GM12878 (cell line): Measurements from ENCODE around the gene TBC1D10A.

ENCODE experiments used
- EP300 ChIP-seq, 2 experiments: fragments of 150-350 bp in 1 of 2; IDR thresholded peaks; 2 replicates each; pipeline ENCODE4 v1.6.1; 2011 to 2012; ENCODE audit warnings: low read depth in 2 of 2, low read length in 2 of 2, borderline replicate concordance in 1 of 2, improper control_type of control experiment in 1 of 2, inconsistent platforms in 1 of 2; ENCODE audit not compliant: control insufficient read depth in 1 of 2
- EZH2 ChIP-seq: IDR thresholded peaks from 2 replicates; pipeline ENCODE4 v1.6.1; 2012; ENCODE audit warnings: low read depth, mild to moderate bottlenecking, control low read depth, inconsistent platforms, low read length, borderline replicate concordance; ENCODE audit not compliant: control insufficient read depth
- NR2C2 ChIP-seq: IDR thresholded peaks from 2 replicates; pipeline ENCODE4 v1.6.1; 2011; ENCODE audit warnings: borderline replicate concordance, low read depth; ENCODE audit not compliant: control insufficient read depth, insufficient read length
- POLR2AphosphoS5 ChIP-seq: IDR thresholded peaks from 2 replicates; pipeline ENCODE4 v1.6.1; 2011; ENCODE audit warnings: mild to moderate bottlenecking, low read length, inconsistent platforms
- RBBP5 ChIP-seq: fragments of 200-600 bp; sonication (generic); conservative IDR thresholded peaks from 2 replicates; pipeline ENCODE4 v1.6.1; 2016

DNA sequence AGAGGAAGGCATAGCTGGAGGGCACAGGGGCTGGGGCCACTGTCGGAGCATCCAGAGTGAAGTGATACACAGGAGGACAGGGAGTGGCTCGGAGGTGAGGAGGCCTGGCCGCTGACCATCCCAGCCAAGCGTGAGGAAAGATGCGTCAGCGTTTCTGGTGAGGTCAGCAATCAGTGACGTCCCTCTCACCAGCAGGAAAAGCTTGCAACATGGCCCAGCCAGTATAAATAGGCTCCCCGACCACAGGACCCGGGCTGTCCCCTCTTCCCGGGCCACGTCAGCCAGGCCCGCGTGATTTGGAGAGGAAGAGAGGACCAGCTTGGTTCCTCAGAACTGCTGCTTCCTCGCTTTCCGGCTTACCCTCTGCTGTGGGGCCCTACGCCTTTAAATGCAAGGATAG, 55.9 kb downstream of the TBC1D10A start:
- no peak for TF ChIP-seq EZH2
- no peak for TF ChIP-seq POLR2AphosphoS5
- no peak for TF ChIP-seq EP300 (IDR thresholded peaks at IDR 0.05; ENCODE audit: borderline replicate concordance in 1 of 2, control insufficient read depth in 1 of 2, low read depth in 2 of 2, low read length in 2 of 2)
- no peak for TF ChIP-seq RBBP5
- TF ChIP-seq NR2C2, result no peak
